IMR-90 (cell line): ENCODE measurements around the gene NCOA7.

Experiments
- CEBPB ChIP-seq: IDR thresholded peaks from 2 replicates; pipeline ENCODE4 v1.6.1; 2012; ENCODE audit warnings: low read depth, low read length, improper control_type of control experiment
- ELK1 ChIP-seq: fragments of 150-350 bp; IDR thresholded peaks from 2 replicates; pipeline ENCODE4 v1.6.1; 2016; ENCODE audit warnings: low read depth, mild to moderate bottlenecking, low read length, moderate library complexity, borderline replicate concordance
- FOS ChIP-seq: fragments of 150-350 bp; IDR thresholded peaks from 2 replicates; pipeline ENCODE4 v1.6.1; 2016; ENCODE audit warnings: low read depth, low read length
- MAFK ChIP-seq: IDR thresholded peaks from 2 replicates; pipeline ENCODE4 v1.6.1; 2012; ENCODE audit warnings: low read depth, low read length, improper control_type of control experiment
- POLR2A ChIP-seq: IDR thresholded peaks from 2 replicates; pipeline ENCODE4 v1.6.1; 2012; ENCODE audit warnings: mild to moderate bottlenecking, low read depth, low read length
- RAD21 ChIP-seq: IDR thresholded peaks from 2 replicates; pipeline ENCODE4 v1.6.1; 2012; ENCODE audit warnings: low read length, improper control_type of control experiment
- RFX5 ChIP-seq: IDR thresholded peaks from 2 replicates; pipeline ENCODE4 v1.8.0; 2012; ENCODE audit warnings: low read depth, mild to moderate bottlenecking, low read length, moderate library complexity
- SMC3 ChIP-seq: fragments of 150-350 bp; IDR thresholded peaks from 2 replicates; pipeline ENCODE4 v1.6.1; 2016; ENCODE audit warnings: low read depth, mild to moderate bottlenecking, antibody characterized with exemption, low read length, moderate library complexity
- TF ChIP-seq, protein P1 (sequence below): conservative IDR thresholded peaks from 2 replicates; pipeline ENCODE4 v1.5.1; 2012; ENCODE audit warnings: mild to moderate bottlenecking, low read depth, low read length, improper control_type of control experiment

DNA sequence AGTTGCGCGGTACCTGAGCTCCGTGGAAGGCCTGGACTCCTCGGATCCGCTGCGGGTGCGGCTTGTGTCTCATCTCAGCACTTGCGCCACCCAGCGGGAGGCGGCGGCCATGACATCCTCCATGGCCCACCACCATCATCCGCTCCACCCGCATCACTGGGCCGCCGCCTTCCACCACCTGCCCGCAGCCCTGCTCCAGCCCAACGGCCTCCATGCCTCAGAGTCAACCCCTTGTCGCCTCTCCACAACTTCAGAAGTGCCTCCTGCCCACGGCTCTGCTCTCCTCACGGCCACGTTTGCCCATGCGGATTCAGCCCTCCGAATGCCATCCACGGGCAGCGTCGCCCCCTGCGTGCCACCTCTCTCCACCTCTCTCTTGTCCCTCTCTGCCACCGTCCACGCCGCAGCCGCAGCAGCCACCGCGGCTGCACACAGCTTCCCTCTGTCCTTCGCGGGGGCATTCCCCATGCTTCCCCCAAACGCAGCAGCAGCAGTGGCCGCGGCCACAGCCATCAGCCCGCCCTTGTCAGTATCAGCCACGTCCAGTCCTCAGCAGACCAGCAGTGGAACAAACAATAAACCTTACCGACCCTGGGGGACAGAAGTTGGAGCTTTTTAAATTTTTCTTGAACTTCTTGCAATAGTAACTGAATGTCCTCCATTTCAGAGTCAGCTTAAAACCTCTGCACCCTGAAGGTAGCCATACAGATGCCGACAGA lies 31.4 kb upstream of the NCOA7 start:
- TF ChIP-seq, protein P1, sequence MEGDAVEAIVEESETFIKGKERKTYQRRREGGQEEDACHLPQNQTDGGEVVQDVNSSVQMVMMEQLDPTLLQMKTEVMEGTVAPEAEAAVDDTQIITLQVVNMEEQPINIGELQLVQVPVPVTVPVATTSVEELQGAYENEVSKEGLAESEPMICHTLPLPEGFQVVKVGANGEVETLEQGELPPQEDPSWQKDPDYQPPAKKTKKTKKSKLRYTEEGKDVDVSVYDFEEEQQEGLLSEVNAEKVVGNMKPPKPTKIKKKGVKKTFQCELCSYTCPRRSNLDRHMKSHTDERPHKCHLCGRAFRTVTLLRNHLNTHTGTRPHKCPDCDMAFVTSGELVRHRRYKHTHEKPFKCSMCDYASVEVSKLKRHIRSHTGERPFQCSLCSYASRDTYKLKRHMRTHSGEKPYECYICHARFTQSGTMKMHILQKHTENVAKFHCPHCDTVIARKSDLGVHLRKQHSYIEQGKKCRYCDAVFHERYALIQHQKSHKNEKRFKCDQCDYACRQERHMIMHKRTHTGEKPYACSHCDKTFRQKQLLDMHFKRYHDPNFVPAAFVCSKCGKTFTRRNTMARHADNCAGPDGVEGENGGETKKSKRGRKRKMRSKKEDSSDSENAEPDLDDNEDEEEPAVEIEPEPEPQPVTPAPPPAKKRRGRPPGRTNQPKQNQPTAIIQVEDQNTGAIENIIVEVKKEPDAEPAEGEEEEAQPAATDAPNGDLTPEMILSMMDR, result no peak
- TF ChIP-seq RFX5, result no peak
- TF ChIP-seq FOS, result no peak
- TF ChIP-seq POLR2A, result no peak
- TF ChIP-seq RAD21, result no peak
- no peak for TF ChIP-seq CEBPB
- TF ChIP-seq ELK1, result no peak
- TF ChIP-seq MAFK, result no peak
- TF ChIP-seq SMC3, result no peak
